ENCODE data around the gene PCA3. TPM values are rescaled to one million over a fixed set of nuclear protein-coding genes. Genes with fewer than 3 reads are reported as not detected.

The PCA3 gene
- total and polyA plus RNA-seq, 9 of the 15 experiments (the other 6 are each of a cell fraction or from before 2014, with no cell fraction given): not detected

GRCh38 chr9:76761448-76761847 lies 2.8 kb upstream of the PCA3 start:
- ATAC-seq (no peak), DNase-seq (ENCODE audit: extremely low read depth in 1 of 4, low spot score in 3 of 4) (peak in 2 of 4 experiments; percentile 7 to 11), FAIRE-seq (no peak)
- intact Hi-C loops (cut with micrococcal nuclease): loop anchor here (5.0 kb wide), 1 partner anchor 226 kb away; no protein-coding TSS in a partner anchor
- no peaks in the 10 kb centered on the region for H4K20me1 ChIP-seq (replicated peaks; ENCODE audit: control insufficient read depth, insufficient read depth, low read length)
- H2AFZ ChIP-seq (ENCODE audit: low read depth, low read length): no peak overlapping the region
- BruUV-seq (replicated peaks): no TSS peak
- no peaks in the 10 kb centered on the region for H3K36me3 ChIP-seq (ENCODE audit: control insufficient read depth, insufficient read depth, low read length)
- no peaks in the 10 kb centered on the region for H3K9me1 ChIP-seq (ENCODE audit: control insufficient read depth, insufficient read depth, low read length)
- no peak overlapping the region for H3K4me3 ChIP-seq
- WGBS (ENCODE audit: insufficient coverage, low coverage, missing lambda C conversion rate): 0% methylated on average over 1 of the region's 1 CpG
- ChIA-PET CTCF (ENCODE audit: low intra/inter-chr PET ratio) (interaction anchor here (1.1 kb wide), 1 partner anchor 226 kb away, joined by 3 read pairs; no protein-coding TSS in a partner anchor), POLR2A (interaction anchor here (0.6 kb wide), 1 partner anchor 26 kb away, joined by 4 read pairs; no protein-coding TSS in a partner anchor)
- in situ Hi-C loops (cut with MboI): no loop called here
- H3K9ac ChIP-seq (ENCODE audit: insufficient read depth in 1 of 2, low read depth in 2 of 2, low read length in 2 of 2): no peak overlapping the region
- TF ChIP-seq CTCF (IDR thresholded peaks at IDR 0.05 in 2 of 3, conservative IDR thresholded peaks at IDR 0.05 in 1 of 3; ENCODE audit: insufficient read depth in 2 of 3, low read depth in 1 of 3, low read length in 3 of 3): peak in 1 of 3 experiments; percentile 31; a peak in 2 of 6 replicates
- TF ChIP-seq SIN3A (IDR thresholded peaks at IDR 0.05; ENCODE audit: borderline replicate concordance in 2 of 2, control insufficient read depth in 1 of 2, low read depth in 2 of 2, low read length in 2 of 2): no peak
- H3K27ac ChIP-seq (ENCODE audit: extremely low read depth, low read depth, low read length): no peak overlapping the region
- no peaks in the 10 kb centered on the region for H3K4me1 ChIP-seq (replicated peaks in 1 of 2; ENCODE audit: control insufficient read depth in 2 of 2, insufficient read depth in 2 of 2, low read length in 2 of 2)
- no peaks in the 10 kb centered on the region for H3K79me2 ChIP-seq (ENCODE audit: control insufficient read depth, insufficient read depth, low read length)
- no peaks in the 10 kb centered on the region for H3K9me3 ChIP-seq (replicated peaks; ENCODE audit: control insufficient read depth, insufficient read depth, low read depth, low read length)
- H3K27me3 ChIP-seq (ENCODE audit: control insufficient read depth in 2 of 2, insufficient read depth in 2 of 2, low read length in 2 of 2): no peaks in the 10 kb centered on the region
- H3K4me2 ChIP-seq (ENCODE audit: insufficient read depth, low read length): no peak overlapping the region

- H3K27me3 ChIP-seq (ENCODE audit: control insufficient read depth in 2 of 2, insufficient read depth in 2 of 2, low read length in 2 of 2): no peaks in the 10 kb centered on the region; a peak in 1 of 5 replicates
- ChIA-PET CTCF (ENCODE audit: low intra/inter-chr PET ratio) (no interaction called here), POLR2A (no interaction called here)
- no peaks in the 10 kb centered on the region for H3K9me1 ChIP-seq (ENCODE audit: control insufficient read depth, insufficient read depth, low read length)
- FAIRE-seq (no peak), DNase-seq (ENCODE audit: extremely low read depth in 1 of 4, low spot score in 3 of 4) (no peak), ATAC-seq (no peak)
- H3K4me2 ChIP-seq (ENCODE audit: insufficient read depth, low read length): no peak overlapping the region
- no peaks in the 10 kb centered on the region for H3K79me2 ChIP-seq (ENCODE audit: control insufficient read depth, insufficient read depth, low read length)
- TF ChIP-seq IRF2 (CRISPR knock-in tag; IDR thresholded peaks at IDR 0.05): no peak
- no peak for TF ChIP-seq ZNF282 (CRISPR knock-in tag; IDR thresholded peaks at IDR 0.05)
- no peaks in the 10 kb centered on the region for H4K20me1 ChIP-seq (replicated peaks; ENCODE audit: control insufficient read depth, insufficient read depth, low read length)
- BruUV-seq (replicated peaks): no TSS peak
- in situ Hi-C loops (cut with MboI): no loop called here
- WGBS (ENCODE audit: insufficient coverage, low coverage, missing lambda C conversion rate): 0% methylated on average over 3 of the region's 3 CpGs
- no peaks in the 10 kb centered on the region for H3K4me1 ChIP-seq (replicated peaks in 1 of 2; ENCODE audit: control insufficient read depth in 2 of 2, insufficient read depth in 2 of 2, low read length in 2 of 2)
- no peaks in the 10 kb centered on the region for H3K9me3 ChIP-seq (replicated peaks; ENCODE audit: control insufficient read depth, insufficient read depth, low read depth, low read length)
- no peaks in the 10 kb centered on the region for H3K36me3 ChIP-seq (ENCODE audit: control insufficient read depth, insufficient read depth, low read length)
- H3K9ac ChIP-seq (ENCODE audit: insufficient read depth in 1 of 2, low read depth in 2 of 2, low read length in 2 of 2): no peak overlapping the region
- intact Hi-C loops (cut with micrococcal nuclease): no loop called here
- no peak overlapping the region for H2AFZ ChIP-seq (ENCODE audit: low read depth, low read length)
- H3K4me3 ChIP-seq: no peak overlapping the region
- H3K27ac ChIP-seq (ENCODE audit: extremely low read depth, low read depth, low read length): no peak overlapping the region
Measured at GRCh38 chr9:76766126-76766525, 1.9 kb downstream of the PCA3 start.
